PC-3 (cell line): ENCODE measurements around the gene GIMAP1. TPM values are rescaled to one million over a fixed set of nuclear protein-coding genes. Genes with fewer than 3 reads are reported as not detected.

Source experiments
- ATAC-seq: fragments of 200-7000 bp; cut with Tn5 transposase; 2 replicates; pipeline ENCODE4 v1.9.1; 2020; ENCODE audit warnings: mild to moderate bottlenecking, moderate library complexity
- BruUV-seq: library from RNA; stranded (reverse); fragments of 400-500 nt; replicated peaks from 2 replicates; lab custom pipeline; 2021; lab: Mats Ljungman, UMichigan
- CTCF ChIA-PET: fragments of 300-600 bp; sonication (Branson Sonifier 250); formaldehyde crosslinking; loops from one replicate; lab custom pipeline; 2022; ENCODE audit warnings: antibody characterized with exemption; lab: Charles Lee
- POLR2A ChIA-PET: fragments of 300-600 bp; sonication (Branson Sonifier 250); formaldehyde crosslinking; loops from one replicate; lab custom pipeline; 2022; ENCODE audit warnings: antibody characterized with exemption; ENCODE audit not compliant: unreplicated experiment; lab: Charles Lee
- DNase-seq: peaks from one replicate; pipeline ENCODE4 v3.0.0-alpha.2; 2015
- H2AFZ ChIP-seq: fragments of 300-600 bp; sonication (generic); 2 replicates; pipeline ENCODE4 v1.6.0; 2016; ENCODE audit warnings: antibody characterized with exemption, low read length
- H3F3A ChIP-seq: fragments of 300-600 bp; sonication (generic); one replicate; pipeline ENCODE4 v1.6.0; 2017; ENCODE audit warnings: antibody characterized with exemption, low read length, control low read depth, mild to moderate bottlenecking; ENCODE audit not compliant: unreplicated experiment
- H3K27ac ChIP-seq: fragments of 300-600 bp; sonication (generic); 2 replicates; pipeline ENCODE4 v1.5.1; 2016; ENCODE audit warnings: mild to moderate bottlenecking, low read length
- H3K27me3 ChIP-seq: fragments of 300-600 bp; sonication (generic); 2 replicates; pipeline ENCODE4 v1.6.1; 2016; ENCODE audit warnings: low read length, mixed read lengths
- H3K36me3 ChIP-seq: fragments of 300-600 bp; sonication (generic); 2 replicates; pipeline ENCODE4 v1.6.1; 2016; ENCODE audit warnings: low read depth, mixed run types, low read length, mixed read lengths
- H3K4me1 ChIP-seq: fragments of 300-600 bp; sonication (generic); 2 replicates; pipeline ENCODE4 v1.5.1; 2016; ENCODE audit warnings: low read length; ENCODE audit not compliant: insufficient read depth
- H3K4me2 ChIP-seq: fragments of 300-600 bp; sonication (generic); 2 replicates; pipeline ENCODE4 v1.6.0; 2016; ENCODE audit warnings: low read length
- H3K4me3 ChIP-seq: fragments of 300-600 bp; sonication (generic); 2 replicates; pipeline ENCODE4 v1.5.1; 2016; ENCODE audit warnings: mild to moderate bottlenecking, low read length, mixed read lengths
- H3K79me2 ChIP-seq: fragments of 300-600 bp; sonication (generic); 2 replicates; pipeline ENCODE4 v1.6.1; 2017; ENCODE audit warnings: low read length, mixed read lengths
- H3K9ac ChIP-seq: fragments of 300-600 bp; sonication (generic); 2 replicates; pipeline ENCODE4 v1.6.0; 2016; ENCODE audit warnings: mild to moderate bottlenecking, low read length
- H3K9me2 ChIP-seq: fragments of 300-600 bp; sonication (generic); replicated peaks from 2 replicates; pipeline ENCODE4 v1.6.1; 2016; ENCODE audit warnings: mixed run types, low read length, mixed read lengths
- H3K9me3 ChIP-seq: fragments of 300-600 bp; sonication (generic); 2 replicates; pipeline ENCODE4 v1.6.1; 2016; ENCODE audit warnings: low read length, mixed read lengths
- H4K20me1 ChIP-seq: fragments of 300-600 bp; sonication (generic); 2 replicates; pipeline ENCODE4 v1.6.1; 2016; ENCODE audit warnings: low read length, mixed read lengths
- EZH2 ChIP-seq: fragments of 300-600 bp; sonication (generic); IDR thresholded peaks from one replicate; pipeline ENCODE4 v1.6.1; 2017; ENCODE audit warnings: antibody characterized with exemption, mild to moderate bottlenecking, low read length; ENCODE audit not compliant: unreplicated experiment
- EZH2phosphoT487 ChIP-seq: fragments of 300-600 bp; sonication (generic); IDR thresholded peaks from 2 replicates; pipeline ENCODE4 v1.6.1; 2018; ENCODE audit warnings: mild to moderate bottlenecking, antibody characterized with exemption, low read length, borderline replicate concordance
- intact Hi-C: fragments of 100-400 bp; cut with micrococcal nuclease; formaldehyde crosslinking; loops from 2 replicates; pipeline ENCODE4 v1.9.0; 2023
- total RNA-seq: library from RNA; depleted of rRNA; stranded (reverse); fragments of >200 nt; gene quantifications from 2 replicates; pipeline ENCODE4 v1.2.3, GENCODE V29; 2014
- TF ChIP-seq, protein P1 (sequence below): fragments of 300-600 bp; sonication (generic); conservative IDR thresholded peaks from 2 replicates; pipeline ENCODE4 v1.5.1; 2017; ENCODE audit warnings: antibody characterized with exemption, low read depth, mild to moderate bottlenecking, low read length

Gene GIMAP1
- total RNA-seq, 1 experiment from 2014 or later = not detected

- POLR2A ChIA-PET = no interaction called here
These were observed 29.5 kb downstream of the GIMAP1 start for GRCh38 chr7:150745876-150746275.

GRCh38 chr7:150746921-150747320 is 30.5 kb downstream of the GIMAP1 start:
- no peaks in the 10 kb centered on the region for H3K4me1 ChIP-seq
- no peaks in the 10 kb centered on the region for H3K9me2 ChIP-seq
- ChIA-PET POLR2A (no interaction called here), CTCF (no interaction called here)
- no peaks in the 10 kb centered on the region for H4K20me1 ChIP-seq
- no peaks in the 10 kb centered on the region for H3K79me2 ChIP-seq
- H3K4me2 ChIP-seq = no peak overlapping the region
- H3K36me3 ChIP-seq = no peaks in the 10 kb centered on the region
- BruUV-seq = no TSS peak
- intact Hi-C loops = no loop called here
- DNase-seq (no peak), ATAC-seq (no peak)
- no peaks in the 10 kb centered on the region for H3F3A ChIP-seq
- H3K9me3 ChIP-seq = no peaks in the 10 kb centered on the region
- no peak overlapping the region for H2AFZ ChIP-seq
- no peak for TF ChIP-seq EZH2phosphoT487
- TF ChIP-seq, protein P1, sequence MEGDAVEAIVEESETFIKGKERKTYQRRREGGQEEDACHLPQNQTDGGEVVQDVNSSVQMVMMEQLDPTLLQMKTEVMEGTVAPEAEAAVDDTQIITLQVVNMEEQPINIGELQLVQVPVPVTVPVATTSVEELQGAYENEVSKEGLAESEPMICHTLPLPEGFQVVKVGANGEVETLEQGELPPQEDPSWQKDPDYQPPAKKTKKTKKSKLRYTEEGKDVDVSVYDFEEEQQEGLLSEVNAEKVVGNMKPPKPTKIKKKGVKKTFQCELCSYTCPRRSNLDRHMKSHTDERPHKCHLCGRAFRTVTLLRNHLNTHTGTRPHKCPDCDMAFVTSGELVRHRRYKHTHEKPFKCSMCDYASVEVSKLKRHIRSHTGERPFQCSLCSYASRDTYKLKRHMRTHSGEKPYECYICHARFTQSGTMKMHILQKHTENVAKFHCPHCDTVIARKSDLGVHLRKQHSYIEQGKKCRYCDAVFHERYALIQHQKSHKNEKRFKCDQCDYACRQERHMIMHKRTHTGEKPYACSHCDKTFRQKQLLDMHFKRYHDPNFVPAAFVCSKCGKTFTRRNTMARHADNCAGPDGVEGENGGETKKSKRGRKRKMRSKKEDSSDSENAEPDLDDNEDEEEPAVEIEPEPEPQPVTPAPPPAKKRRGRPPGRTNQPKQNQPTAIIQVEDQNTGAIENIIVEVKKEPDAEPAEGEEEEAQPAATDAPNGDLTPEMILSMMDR = no peak
- TF ChIP-seq EZH2 = no peak
- H3K27ac ChIP-seq = no peak overlapping the region
- no peak overlapping the region for H3K4me3 ChIP-seq
- peaks cover 72% of the 10 kb centered on the region for H3K27me3 ChIP-seq
- H3K9ac ChIP-seq = no peak overlapping the region

More at GRCh38 chr7:150745876-150746275, 29.5 kb downstream of the GIMAP1 start:
- peaks cover 76% of the 10 kb centered on the region for H3K27me3 ChIP-seq
- no peak overlapping the region for H3K4me3 ChIP-seq
- no peaks in the 10 kb centered on the region for H4K20me1 ChIP-seq
- no peaks in the 10 kb centered on the region for H3K79me2 ChIP-seq
- no peak overlapping the region for H3K9ac ChIP-seq
- no peak overlapping the region for H3K27ac ChIP-seq
- no TSS peak for BruUV-seq
- ATAC-seq (no peak), DNase-seq (no peak)
- no peaks in the 10 kb centered on the region for H3K9me2 ChIP-seq
- no peaks in the 10 kb centered on the region for H3K4me1 ChIP-seq
- H3K9me3 ChIP-seq = no peaks in the 10 kb centered on the region
- H3K4me2 ChIP-seq = no peak overlapping the region
- CTCF ChIA-PET = no interaction called here
- H3F3A ChIP-seq = no peaks in the 10 kb centered on the region
- H3K36me3 ChIP-seq = no peaks in the 10 kb centered on the region
- H2AFZ ChIP-seq = no peak overlapping the region
- TF ChIP-seq EZH2 (no peak), EZH2phosphoT487 (no peak)
- TF ChIP-seq, protein P1 = no peak
- intact Hi-C loops = no loop called here

DNA sequence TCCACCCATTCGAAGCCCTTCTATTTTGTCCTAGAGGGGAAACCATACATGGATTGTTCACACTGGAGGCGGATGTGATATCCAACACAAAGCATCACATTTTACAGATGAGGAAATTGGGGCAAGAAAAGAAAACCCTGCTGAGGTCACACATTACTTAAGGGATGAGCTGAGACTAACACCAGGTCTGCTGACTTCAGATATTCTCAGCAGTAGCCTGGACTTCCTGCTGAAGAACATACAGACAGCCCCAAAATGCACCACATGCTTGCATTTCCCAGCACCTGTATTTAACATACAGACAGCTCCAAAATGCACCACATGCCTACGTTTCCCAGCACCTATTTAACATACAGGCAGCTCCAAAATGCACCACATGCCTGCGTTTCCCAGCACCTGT is 32.0 kb downstream of the GIMAP1 start:
- Histone ChIP-seq H3K79me2 (no peaks in the 10 kb centered on the region), H4K20me1 (no peaks in the 10 kb centered on the region), H2AFZ (no peak overlapping the region), H3K27ac (no peak overlapping the region), H3K4me3 (no peak overlapping the region), H3K4me2 (no peak overlapping the region), H3K36me3 (no peaks in the 10 kb centered on the region), H3F3A (no peaks in the 10 kb centered on the region), H3K9ac (no peak overlapping the region), H3K27me3 (peaks cover 61% of the 10 kb centered on the region), H3K9me3 (no peaks in the 10 kb centered on the region), H3K4me1 (no peaks in the 10 kb centered on the region), H3K9me2 (no peaks in the 10 kb centered on the region)
- BruUV-seq = no TSS peak
- ChIA-PET POLR2A (no interaction called here), CTCF (no interaction called here)
- DNase-seq (no peak), ATAC-seq (no peak)
- intact Hi-C loops = no loop called here
- TF ChIP-seq, protein P1 = no peak
- TF ChIP-seq EZH2phosphoT487 (no peak), EZH2 (no peak)
